CD4-positive, CD25-positive, alpha-beta regulatory T cell (primary cell): ENCODE data around the gene RIPOR2. TPM values are rescaled to one million over a fixed set of nuclear protein-coding genes. Genes with fewer than 3 reads are reported as not detected.

ENCODE experiments used
- ATAC-seq, 2 donors: fragments of 150-1000 bp; cut with Tn5 transposase; one replicate each; pipeline ENCODE4 v1.10.0; 2021; ENCODE audit warnings: low read depth in 2 of 2, moderate number of reproducible peaks in 2 of 2, moderate library complexity in 1 of 2
- DNase-seq, 3 donors: peaks; one replicate each; pipeline versions ENCODE4 v3.0.0 to v3.0.0-alpha.2; 2012 to 2022; ENCODE audit warnings: mixed read lengths in 1 of 3
- H3K27ac ChIP-seq: one replicate; pipeline ENCODE4 v1.7.0; 2013; ENCODE audit warnings: mild to moderate bottlenecking, low read length; ENCODE audit not compliant: insufficient read depth, poor library complexity, severe bottlenecking
- H3K27me3 ChIP-seq: one replicate; pipeline ENCODE4 v1.7.0; 2013; ENCODE audit warnings: low read length; ENCODE audit not compliant: control insufficient read depth, insufficient read depth
- H3K36me3 ChIP-seq: one replicate; pipeline ENCODE4 v1.7.0; 2013; ENCODE audit warnings: mild to moderate bottlenecking, low read length, moderate library complexity; ENCODE audit not compliant: control insufficient read depth, insufficient read depth
- H3K4me1 ChIP-seq: 2 replicates; pipeline ENCODE4 v1.7.0; 2013; ENCODE audit warnings: mild to moderate bottlenecking, low read length; ENCODE audit not compliant: insufficient read depth, control insufficient read depth, poor library complexity, severe bottlenecking
- H3K4me3 ChIP-seq: one replicate; pipeline ENCODE4 v1.7.0; 2013; ENCODE audit warnings: low read depth, mild to moderate bottlenecking, low read length, moderate library complexity
- H3K9me3 ChIP-seq, 2 experiments: 1 replicate in 1 of 2; 2 replicates in 1 of 2; pipeline ENCODE4 v1.7.0; 2013; ENCODE audit warnings: low read length in 2 of 2, mild to moderate bottlenecking in 1 of 2, moderate library complexity in 1 of 2; ENCODE audit not compliant: control insufficient read depth in 2 of 2
- H3K27ac Mint-ChIP-seq, 3 donors: one replicate each; pipeline ENCODE4 v1.8.0; 2020 to 2022; ENCODE audit warnings: mild to moderate bottlenecking in 3 of 3, mixed read lengths in 3 of 3, moderate library complexity in 2 of 3
- H3K27me3 Mint-ChIP-seq: one replicate; pipeline ENCODE4 v1.8.0; 2022; ENCODE audit warnings: mild to moderate bottlenecking, mixed read lengths
- H3K36me3 Mint-ChIP-seq: one replicate; pipeline ENCODE4 v1.8.0; 2020; ENCODE audit warnings: mixed read lengths
- H3K4me1 Mint-ChIP-seq, 4 donors: one replicate each; pipeline ENCODE4 v1.8.0; 2020 to 2022; ENCODE audit warnings: mixed read lengths in 4 of 4, mild to moderate bottlenecking in 1 of 4
- H3K4me3 Mint-ChIP-seq, 4 donors: one replicate each; pipeline ENCODE4 v1.8.0; 2020 to 2022; ENCODE audit warnings: mild to moderate bottlenecking in 4 of 4, mixed read lengths in 4 of 4, moderate library complexity in 3 of 4
- H3K9me3 Mint-ChIP-seq, 7 donors: one replicate each; pipeline ENCODE4 v1.8.0; 2020 to 2022; ENCODE audit warnings: mixed read lengths in 7 of 7, mild to moderate bottlenecking in 3 of 7, moderate library complexity in 2 of 7
- polyA plus RNA-seq, 4 donors: library from polyadenylated mRNA; unstranded; fragments of 300-500 nt; fragmentation: Illumina TruSeq; gene quantifications; one replicate each; pipeline ENCODE4 v1.2.3, GENCODE V29; 2021
- total RNA-seq: library from RNA; stranded (reverse); gene quantifications from one replicate; pipeline ENCODE4 v1.2.3, GENCODE V29; 2022

The RIPOR2 gene
- total and polyA plus RNA-seq, 5 donors from 2014 or later = 320 to 435 (median 393) TPM

DNA sequence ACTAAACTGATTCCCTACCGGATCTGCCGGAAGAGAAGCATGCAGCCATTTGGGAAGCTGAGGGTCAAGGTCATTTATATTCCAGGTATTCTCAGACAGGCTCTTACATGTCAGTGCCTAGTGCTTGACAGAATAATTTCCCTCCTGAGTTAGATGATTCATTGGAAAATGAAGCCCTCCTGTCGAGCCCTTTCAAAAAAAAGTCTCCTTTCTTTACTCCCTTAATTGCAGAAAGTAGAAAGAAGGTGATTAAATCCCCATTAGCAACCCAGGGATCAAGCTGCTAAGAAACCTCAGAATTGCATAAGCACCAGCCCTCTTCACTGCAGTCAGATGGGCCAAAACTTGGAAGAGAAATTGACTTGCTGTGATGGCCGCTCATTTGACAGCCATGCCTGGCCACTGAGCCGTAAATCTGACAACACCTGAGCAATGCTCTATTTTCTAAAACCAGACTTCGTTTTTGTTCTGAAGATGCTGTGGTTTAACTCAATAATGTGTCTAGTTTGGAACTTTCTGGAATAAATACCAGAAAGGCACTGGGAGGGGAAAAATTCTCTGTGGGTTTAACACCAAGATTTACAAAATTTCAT, 76.1 kb downstream of the RIPOR2 start:
- peak overlapping the region; percentile 69 for H3K4me3 ChIP-seq
- DNase-seq (no peak), ATAC-seq (no peak)
- Mint-ChIP-seq H3K9me3 (no peaks in the 10 kb centered on the region), H3K27ac (peak overlapping the region; percentile 88 to 99 (median 90)), H3K36me3 (peaks cover 75% of the 10 kb centered on the region), H3K27me3 (no peaks in the 10 kb centered on the region), H3K4me3 (peak overlapping the region; percentile 24 to 83 (median 62)), H3K4me1 (peaks cover 33 to 92% (median 75%) of the 10 kb centered on the region in 4 donors)
- H3K36me3 ChIP-seq = peaks cover 89% of the 10 kb centered on the region
- H3K27me3 ChIP-seq = no peaks in the 10 kb centered on the region
- H3K9me3 ChIP-seq = no peaks in the 10 kb centered on the region
- peak overlapping the region; percentile 75 for H3K27ac ChIP-seq
- H3K4me1 ChIP-seq = peaks cover 89% of the 10 kb centered on the region

DNA sequence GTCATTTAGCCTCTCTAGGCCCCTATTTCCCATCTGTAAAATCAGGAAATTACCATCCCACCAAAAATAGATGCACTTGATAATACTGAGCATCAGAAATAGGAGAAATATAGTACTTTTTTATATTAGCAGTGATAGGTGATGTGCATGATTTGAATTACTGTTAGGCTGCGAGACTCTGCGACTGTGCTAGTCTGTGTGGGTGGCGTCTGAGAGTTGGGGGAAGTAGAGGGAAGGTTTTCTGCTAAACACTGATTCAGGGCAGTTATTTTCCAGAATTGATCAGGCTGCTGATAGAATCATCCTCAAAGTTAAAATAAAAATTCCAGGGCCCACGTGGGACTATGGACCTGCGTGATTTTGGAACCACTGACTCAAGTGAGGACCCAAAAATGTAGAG, 76.6 kb downstream of the RIPOR2 start:
- peaks cover 83% of the 10 kb centered on the region for H3K4me1 ChIP-seq
- H3K27ac Mint-ChIP-seq = peak overlapping the region; percentile 88 to 99 (median 90)
- peak overlapping the region; percentile 69 for H3K4me3 ChIP-seq
- ATAC-seq = no peak
- peaks cover 89% of the 10 kb centered on the region for H3K36me3 ChIP-seq
- H3K4me1 Mint-ChIP-seq = peaks cover 33 to 87% (median 69%) of the 10 kb centered on the region in 4 donors
- H3K27ac ChIP-seq = peak overlapping the region; percentile 75
- no peaks in the 10 kb centered on the region for H3K9me3 ChIP-seq
- no peaks in the 10 kb centered on the region for H3K27me3 Mint-ChIP-seq
- no peak for DNase-seq
- H3K36me3 Mint-ChIP-seq = peaks cover 70% of the 10 kb centered on the region
- H3K4me3 Mint-ChIP-seq = peak overlapping the region; percentile 62 to 89 (median 80)
- H3K9me3 Mint-ChIP-seq = no peaks in the 10 kb centered on the region
- H3K27me3 ChIP-seq = no peaks in the 10 kb centered on the region

DNA sequence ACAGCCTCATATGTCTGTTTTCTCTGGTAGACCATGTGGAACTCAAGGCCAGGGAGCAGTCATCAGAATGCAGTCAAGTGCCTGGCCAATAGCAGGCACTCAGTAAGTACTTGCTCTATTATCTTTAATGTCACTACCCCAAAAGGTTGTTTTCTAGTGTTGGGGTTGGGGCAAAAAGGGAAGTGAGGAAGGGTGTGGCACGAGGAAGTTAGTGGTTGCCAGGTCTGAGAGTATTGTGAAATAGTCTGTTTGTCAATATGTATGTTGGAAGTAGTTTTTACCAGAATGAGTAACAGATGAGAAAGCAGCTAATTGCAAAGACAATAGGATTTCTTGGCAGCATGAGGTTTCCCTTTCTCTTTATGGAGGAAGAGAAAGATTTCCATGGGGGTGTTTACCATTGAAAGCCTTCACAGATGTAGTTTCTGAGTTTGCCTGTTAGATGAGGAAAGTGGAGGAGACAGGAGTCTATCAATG, 77.5 kb downstream of the RIPOR2 start:
- peak; percentile 28 to 48 for ATAC-seq
- Histone ChIP-seq H3K9me3 (no peaks in the 10 kb centered on the region), H3K36me3 (peaks cover 89% of the 10 kb centered on the region), H3K27ac (peak overlapping the region; percentile 75), H3K4me1 (peaks cover 75% of the 10 kb centered on the region), H3K27me3 (no peaks in the 10 kb centered on the region), H3K4me3 (peak overlapping the region; percentile 69)
- H3K9me3 Mint-ChIP-seq = no peaks in the 10 kb centered on the region
- peaks cover 33 to 80% (median 67%) of the 10 kb centered on the region in 4 donors for H3K4me1 Mint-ChIP-seq
- peak in 2 of 3 donors; percentile 49 to 88 for DNase-seq
- H3K27ac Mint-ChIP-seq = peak overlapping the region; percentile 88 to 99 (median 90)
- peak overlapping the region; percentile 78 to 89 (median 84) for H3K4me3 Mint-ChIP-seq
- H3K27me3 Mint-ChIP-seq = no peaks in the 10 kb centered on the region
- H3K36me3 Mint-ChIP-seq = peaks cover 67% of the 10 kb centered on the region

DNA sequence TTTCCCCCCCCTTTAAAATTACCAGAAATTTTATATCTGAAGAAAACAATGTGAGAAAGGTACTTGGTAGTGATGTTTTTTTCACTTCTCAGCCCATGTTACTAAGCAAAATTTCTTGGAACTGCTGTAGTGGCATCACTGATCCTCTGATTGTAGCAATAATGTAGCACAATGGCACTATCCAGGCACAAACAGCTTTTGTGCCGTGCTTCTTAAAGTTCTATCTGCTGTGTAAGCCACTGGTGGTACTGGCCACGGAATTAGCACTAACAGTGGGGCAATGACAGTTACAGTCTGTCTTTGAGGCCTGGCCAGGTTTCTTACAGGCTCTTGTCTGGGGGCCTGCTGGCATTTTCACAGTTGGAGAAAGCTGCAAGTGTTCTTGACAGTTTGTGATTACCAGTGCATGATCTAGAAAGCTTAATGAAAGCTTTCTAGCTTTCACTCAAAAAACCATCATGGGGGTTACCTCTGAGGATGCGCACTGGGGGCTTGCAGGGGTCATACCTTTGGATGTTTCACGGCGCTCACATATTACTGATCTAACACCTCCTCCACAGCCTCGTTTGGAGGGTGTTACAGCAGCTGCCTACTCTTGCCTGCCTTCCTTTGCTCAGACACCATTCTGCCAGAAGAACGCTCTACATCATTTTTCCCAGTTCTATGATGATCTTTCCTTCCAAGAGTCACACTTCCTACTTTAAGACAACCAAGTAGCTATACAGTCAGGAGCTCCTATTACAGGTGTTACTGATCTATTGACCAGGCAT, 78.7 kb downstream of the RIPOR2 start:
- peak in 1 of 3 donors; percentile 80 for DNase-seq
- Histone ChIP-seq H3K9me3 (no peaks in the 10 kb centered on the region), H3K4me3 (peak overlapping the region; percentile 69), H3K27ac (peak overlapping the region; percentile 75), H3K4me1 (peaks cover 64% of the 10 kb centered on the region), H3K36me3 (peaks cover 91% of the 10 kb centered on the region), H3K27me3 (no peaks in the 10 kb centered on the region)
- peak; percentile 63 to 71 for ATAC-seq
- Mint-ChIP-seq H3K27ac (peak overlapping the region; percentile 88 to 99 (median 90)), H3K4me1 (peaks cover 33 to 79% (median 60%) of the 10 kb centered on the region in 4 donors), H3K27me3 (no peaks in the 10 kb centered on the region), H3K36me3 (peaks cover 68% of the 10 kb centered on the region), H3K4me3 (peak overlapping the region; percentile 11 to 85 (median 80)), H3K9me3 (no peaks in the 10 kb centered on the region)

DNA sequence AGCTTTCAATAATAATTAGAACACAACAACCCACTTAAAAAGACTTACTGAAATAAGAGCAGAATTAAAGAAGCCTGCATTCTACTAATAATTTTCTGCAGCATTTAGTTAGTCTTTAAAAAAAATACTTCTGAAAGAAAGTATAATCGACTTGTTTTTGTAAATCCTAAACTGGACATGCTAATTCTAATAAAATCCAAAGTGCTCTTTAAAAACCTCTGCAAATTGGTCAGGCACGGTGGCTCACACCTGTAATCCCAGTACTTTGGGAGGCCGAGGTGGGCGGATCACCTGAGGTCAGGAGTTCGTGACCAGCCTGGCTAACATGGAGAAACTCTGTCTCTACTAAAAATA, 79.5 kb downstream of the RIPOR2 start:
- Mint-ChIP-seq H3K4me1 (peaks cover 33 to 70% (median 54%) of the 10 kb centered on the region in 4 donors), H3K4me3 (peak overlapping the region; percentile 62 to 85 (median 80)), H3K9me3 (no peaks in the 10 kb centered on the region), H3K27ac (peak overlapping the region; percentile 88 to 99 (median 90)), H3K36me3 (peaks cover 67% of the 10 kb centered on the region), H3K27me3 (no peaks in the 10 kb centered on the region)
- Histone ChIP-seq H3K27me3 (no peaks in the 10 kb centered on the region), H3K4me1 (peaks cover 56% of the 10 kb centered on the region), H3K27ac (peak overlapping the region; percentile 75), H3K36me3 (peaks cover 89% of the 10 kb centered on the region), H3K4me3 (peak overlapping the region; percentile 42), H3K9me3 (no peaks in the 10 kb centered on the region)
- ATAC-seq (no peak), DNase-seq (no peak)

DNA sequence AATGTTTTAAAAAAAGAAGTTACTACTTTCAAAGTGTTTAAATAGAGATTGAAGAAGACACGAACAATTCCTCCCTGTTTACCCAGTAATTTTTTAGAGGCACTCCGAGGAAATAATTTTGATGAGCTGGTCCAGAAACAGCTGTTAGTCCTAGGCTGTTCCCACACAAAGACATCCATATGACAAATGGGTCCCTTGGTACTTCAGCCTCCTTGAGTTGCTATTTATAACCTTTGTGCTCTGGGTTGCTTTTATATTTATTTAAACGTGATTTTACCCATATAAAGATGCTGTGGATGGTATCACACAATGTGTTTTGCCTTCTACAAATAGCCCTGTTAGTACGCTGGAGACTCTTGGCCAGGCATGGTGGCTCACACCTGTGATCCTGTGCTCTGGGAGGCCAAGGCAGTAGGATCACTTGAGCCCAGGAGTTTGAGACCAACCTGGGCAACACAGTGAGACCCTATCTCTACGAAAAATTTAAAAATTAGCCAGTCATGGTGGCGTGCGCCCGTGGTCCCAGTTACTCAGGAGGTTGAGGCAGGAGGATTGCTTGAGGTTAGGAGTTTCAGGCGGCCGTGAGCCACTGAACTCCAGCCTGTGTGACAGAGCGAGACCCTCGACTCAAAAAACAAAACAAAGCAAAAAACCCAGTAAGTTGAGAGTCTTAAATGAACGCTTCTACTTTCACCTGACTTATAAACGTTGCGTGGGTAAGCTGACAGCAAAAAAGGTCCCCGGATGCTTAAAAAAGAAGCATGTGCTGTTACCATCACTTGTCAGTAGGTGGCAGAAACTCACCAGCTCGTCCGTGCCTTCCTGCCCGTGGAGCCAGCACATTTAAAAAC, 80.1 kb downstream of the RIPOR2 start:
- H3K9me3 ChIP-seq = no peaks in the 10 kb centered on the region
- peaks cover 51% of the 10 kb centered on the region for H3K4me1 ChIP-seq
- H3K27me3 Mint-ChIP-seq = no peaks in the 10 kb centered on the region
- H3K36me3 ChIP-seq = peaks cover 89% of the 10 kb centered on the region
- peak overlapping the region; percentile 75 for H3K27ac ChIP-seq
- ATAC-seq (peak; percentile 53 to 61), DNase-seq (peak; percentile 56 to 90 (median 82))
- no peak overlapping the region for H3K4me3 ChIP-seq
- H3K27ac Mint-ChIP-seq = peak overlapping the region; percentile 88 to 99 (median 90)
- H3K4me1 Mint-ChIP-seq = peaks cover 28 to 64% (median 49%) of the 10 kb centered on the region in 4 donors
- peaks cover 66% of the 10 kb centered on the region for H3K36me3 Mint-ChIP-seq
- H3K27me3 ChIP-seq = no peaks in the 10 kb centered on the region
- H3K9me3 Mint-ChIP-seq = no peaks in the 10 kb centered on the region
- H3K4me3 Mint-ChIP-seq = peak overlapping the region; percentile 62 to 85 (median 80)

DNA sequence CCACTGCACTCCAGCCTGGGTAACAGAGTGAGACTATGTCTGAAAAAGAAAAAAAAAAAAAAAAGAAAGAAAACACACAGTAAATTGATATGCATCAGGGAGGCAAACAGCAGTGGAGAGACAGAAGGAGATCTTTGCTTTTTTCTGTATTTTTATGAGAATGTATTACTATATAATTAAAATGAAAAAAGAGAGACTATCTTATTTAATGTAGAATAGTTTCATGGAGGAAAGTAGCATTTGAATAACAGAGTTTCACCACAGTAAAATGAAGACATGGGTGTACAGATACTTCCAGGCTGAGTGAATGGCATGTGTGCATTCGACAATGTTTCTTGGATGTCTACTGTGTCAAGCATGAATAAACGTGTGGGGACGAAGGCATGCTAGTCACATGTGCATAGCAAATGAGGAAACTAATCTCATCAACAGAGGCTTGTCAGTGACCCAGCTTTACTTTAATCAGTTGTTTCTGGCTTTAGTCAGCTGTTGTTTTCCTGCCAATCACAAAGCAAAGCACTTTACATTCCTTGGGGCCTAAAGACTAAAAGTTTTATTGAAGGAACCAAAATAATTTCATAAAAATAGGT, 81.6 kb downstream of the RIPOR2 start:
- Mint-ChIP-seq H3K36me3 (peaks cover 65% of the 10 kb centered on the region), H3K4me1 (peaks cover 17 to 53% (median 42%) of the 10 kb centered on the region in 4 donors), H3K4me3 (no peak overlapping the region), H3K27ac (peak overlapping the region; percentile 31 to 79 (median 56)), H3K9me3 (no peaks in the 10 kb centered on the region), H3K27me3 (no peaks in the 10 kb centered on the region)
- Histone ChIP-seq H3K36me3 (peaks cover 89% of the 10 kb centered on the region), H3K27me3 (no peaks in the 10 kb centered on the region), H3K27ac (no peak overlapping the region), H3K4me1 (peaks cover 37% of the 10 kb centered on the region), H3K4me3 (no peak overlapping the region), H3K9me3 (no peaks in the 10 kb centered on the region)
- DNase-seq = no peak
- no peak for ATAC-seq
